GM21381 (cell line): ENCODE data around the gene RBP7.
"Not testable (repeated sequence)": the region's sequence is repeated elsewhere in the genome, so short reads cannot be mapped to it uniquely, and the experiment has no call there.

Source experiments
- ATAC-seq: cut with Tn5 transposase; IDR thresholded peaks from one replicate; pipeline ENCODE4 v1.9.1; 2021; ENCODE audit warnings: mild to moderate bottlenecking, moderate library complexity; ENCODE audit not compliant: unreplicated experiment

The RBP7 gene

DNA sequence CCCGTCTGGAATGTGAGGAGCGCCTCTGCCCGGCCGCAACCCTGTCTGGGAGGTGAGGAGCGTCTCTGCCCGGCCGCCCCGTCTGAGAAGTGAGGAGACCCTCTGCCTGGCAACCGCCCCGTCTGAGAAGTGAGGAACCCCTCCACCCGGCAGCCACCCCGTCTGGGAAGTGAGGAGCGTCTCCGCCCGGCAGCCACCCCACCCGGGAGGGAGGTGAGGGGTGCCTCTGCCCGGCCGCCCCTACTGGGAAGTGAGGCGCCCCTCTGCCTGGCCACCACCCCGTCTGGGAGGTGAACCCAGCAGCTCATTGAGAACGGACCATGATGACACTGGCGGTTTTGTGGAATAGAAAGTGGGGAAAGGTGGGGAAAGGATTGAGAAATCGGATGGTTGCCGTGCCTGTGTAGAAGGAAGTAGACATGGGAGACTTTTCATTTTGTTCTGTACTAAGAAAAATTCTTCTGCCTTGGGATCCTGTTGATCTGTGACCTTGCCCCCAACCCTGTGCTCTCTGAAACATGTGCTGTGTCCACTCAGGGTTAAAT lies 32.0 kb downstream of the RBP7 start:
- ATAC-seq, result not testable (repeated sequence)

DNA sequence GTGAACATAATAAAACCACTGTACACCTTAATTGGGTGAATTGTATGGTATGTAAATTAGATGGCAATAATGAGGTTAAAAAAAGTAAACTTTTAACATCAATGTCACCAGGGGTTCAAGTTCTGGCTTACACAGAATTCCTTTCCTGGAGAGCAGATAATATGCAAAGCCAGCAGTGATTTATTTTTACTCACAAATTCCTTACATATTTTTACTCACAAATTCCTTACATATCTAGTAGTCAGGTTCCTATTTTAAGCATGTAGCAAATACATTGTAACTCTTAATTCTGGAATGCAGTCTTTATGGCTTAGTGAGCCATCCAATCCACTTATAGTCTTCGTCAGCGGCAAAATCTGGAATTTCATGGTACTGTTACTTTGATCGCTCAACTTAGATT lies 34.4 kb downstream of the RBP7 start:
- ATAC-seq, result no peak

DNA sequence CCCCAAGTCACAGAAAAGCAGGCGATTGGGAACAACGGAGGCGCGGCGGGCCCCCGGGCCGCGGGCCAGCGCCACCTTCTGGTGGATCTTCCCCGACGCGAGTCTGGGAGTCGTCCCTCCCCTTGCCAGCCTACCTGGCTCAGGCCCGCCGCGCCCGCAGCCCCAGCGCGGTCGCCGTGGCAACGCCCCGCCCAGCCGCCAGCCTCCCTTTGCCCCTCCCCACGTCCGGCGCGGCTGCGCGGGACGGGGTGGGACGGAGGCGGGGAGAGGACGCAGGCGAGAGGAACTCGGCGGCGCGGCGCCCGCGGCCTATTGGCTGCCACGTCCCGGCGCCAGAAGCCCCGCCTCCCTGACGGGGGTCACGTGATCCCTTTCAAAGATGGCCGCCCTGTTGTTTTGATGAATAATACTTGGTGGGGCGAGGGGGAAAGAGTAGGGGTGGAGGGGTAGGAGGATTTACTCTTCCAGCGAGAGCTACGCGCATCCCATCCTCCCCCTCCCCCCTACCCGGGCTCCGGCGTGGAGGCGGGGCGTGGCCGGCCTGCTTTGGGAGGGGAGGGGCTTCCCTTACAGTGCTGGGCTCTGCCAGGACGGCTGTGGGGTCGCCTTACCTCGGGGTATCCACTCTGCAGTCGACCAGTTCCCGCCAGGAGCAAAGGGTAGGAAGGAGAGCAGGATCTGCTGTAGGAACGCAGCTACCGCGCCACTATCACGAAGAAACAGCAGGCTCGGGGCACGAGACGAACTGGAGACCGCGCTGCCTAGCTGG lies 35.7 kb downstream of the RBP7 start, which contains the start of gene UBE4B:
TSS of gene UBE4B (plus strand) at position 369 of the 769 bp plus-strand sequence. CDS start 713 bp downstream, outside the sequence.
- ATAC-seq, result peak; percentile 98

- peak; percentile 11 for ATAC-seq
Measured at GRCh38 chr1:10033359-10033845, 36.4 kb downstream of the RBP7 start.

- no peak for ATAC-seq
Measured at GRCh38 chr1:10042746-10043145, 45.7 kb downstream of the RBP7 start.

DNA sequence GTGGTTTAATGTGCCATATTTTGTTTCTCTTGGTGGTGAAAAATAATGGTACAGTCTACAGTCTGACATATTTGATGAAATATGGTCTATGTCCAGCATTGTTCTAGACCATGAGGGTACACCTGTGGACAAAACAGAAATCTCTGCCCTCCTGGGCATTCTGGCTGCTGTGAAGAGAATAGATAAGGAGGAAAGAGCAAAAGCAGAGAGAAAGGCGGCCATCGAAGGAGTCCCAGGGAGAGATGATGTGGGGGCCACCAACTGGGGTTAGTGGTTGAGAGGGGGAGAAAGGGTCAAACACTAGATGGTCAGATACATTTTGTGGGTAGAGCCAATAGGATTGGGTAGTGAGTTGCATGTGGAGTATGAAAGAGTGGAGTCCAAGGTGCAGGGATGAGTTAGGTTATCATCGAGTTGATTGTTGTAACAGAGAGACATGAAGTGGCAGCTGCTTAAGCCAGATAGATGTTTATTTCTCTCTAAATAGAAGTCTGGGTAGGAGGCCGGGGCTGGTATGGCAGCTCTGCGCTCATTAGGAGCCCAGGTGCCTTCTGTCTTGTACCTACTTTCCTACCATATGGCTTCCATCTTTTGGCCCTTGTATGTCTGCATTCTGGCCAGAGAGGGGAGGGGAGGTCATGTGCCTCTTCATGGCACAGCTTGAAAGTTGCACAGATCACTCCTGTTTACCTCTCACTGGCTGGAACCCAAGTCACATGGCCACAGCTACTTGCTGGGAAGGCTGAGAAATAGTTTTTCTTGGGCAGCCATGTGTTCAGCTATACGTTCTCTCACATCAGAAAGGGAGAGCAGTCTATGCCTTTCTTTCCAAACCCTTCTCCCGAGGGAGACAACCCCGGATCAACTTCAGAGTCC lies 48.7 kb downstream of the RBP7 start:
- no peak for ATAC-seq

- ATAC-seq, result no peak
Measured at GRCh38 chr1:10046356-10047085, 49.5 kb downstream of the RBP7 start.

DNA sequence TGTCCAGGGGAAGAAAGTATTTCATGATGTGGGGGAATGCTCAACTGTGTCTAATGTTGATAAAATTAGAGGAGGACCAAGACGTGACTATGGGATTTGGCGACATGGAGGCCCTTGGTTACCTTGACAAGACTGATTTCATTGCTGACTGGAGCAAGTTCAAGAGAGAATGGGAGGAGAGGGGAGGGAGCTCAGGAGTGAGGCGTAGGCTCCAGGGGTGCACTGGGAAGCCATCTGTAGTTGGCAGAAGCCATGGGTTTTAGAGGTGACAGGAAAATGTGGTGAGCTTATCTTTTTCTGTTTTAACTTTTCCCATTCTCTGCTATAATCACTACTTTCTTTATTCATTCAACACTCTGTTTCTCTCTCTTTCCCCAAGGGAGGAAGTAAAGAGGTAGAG lies 51.6 kb downstream of the RBP7 start:
- no peak for ATAC-seq

DNA sequence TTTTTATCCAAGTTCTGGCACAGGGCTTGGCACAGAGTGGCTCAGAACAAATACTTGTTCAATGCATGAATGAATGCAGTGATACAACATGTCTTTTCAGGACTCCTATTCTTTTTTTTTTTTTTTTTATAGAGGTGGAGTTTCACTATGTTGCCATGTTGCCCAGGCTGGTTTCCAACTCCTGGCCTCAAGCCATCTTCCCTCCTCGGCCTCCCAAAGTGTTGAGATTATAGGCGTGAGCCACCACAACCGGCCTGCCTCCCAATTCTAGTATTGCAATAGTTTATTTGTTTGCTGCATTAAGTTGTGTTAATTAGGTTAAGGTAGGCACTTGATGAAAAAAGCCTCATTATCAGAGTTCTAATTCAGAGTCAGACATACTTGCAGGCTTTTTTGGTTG lies 53.6 kb downstream of the RBP7 start:
- ATAC-seq, result no peak

DNA sequence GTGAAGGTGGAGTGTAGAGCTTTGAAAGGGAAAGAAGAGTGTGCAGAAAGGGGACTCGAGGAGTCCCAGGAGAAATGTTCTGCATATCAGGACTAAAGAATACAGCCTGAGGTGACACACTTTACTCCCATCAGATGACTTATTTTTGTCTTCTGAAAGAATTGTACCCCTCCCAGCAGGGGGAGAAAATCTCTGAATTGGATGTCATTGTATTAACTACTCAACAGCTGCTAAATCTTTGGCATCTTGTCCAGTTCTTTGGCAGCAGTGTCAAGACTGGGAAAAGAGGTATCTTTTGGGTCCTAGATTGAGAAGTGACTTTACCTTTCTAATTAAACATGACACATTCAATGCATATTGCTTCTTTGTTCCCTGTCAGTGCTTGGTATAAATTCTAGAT lies 54.6 kb downstream of the RBP7 start:
- ATAC-seq, result no peak

GRCh38 chr1:10052347-10052746 lies 55.3 kb downstream of the RBP7 start:
- ATAC-seq, result no peak

GRCh38 chr1:10054465-10054864 lies 57.4 kb downstream of the RBP7 start:
- no peak for ATAC-seq

GRCh38 chr1:10056599-10056987 lies 59.6 kb downstream of the RBP7 start:
- no peak for ATAC-seq

DNA sequence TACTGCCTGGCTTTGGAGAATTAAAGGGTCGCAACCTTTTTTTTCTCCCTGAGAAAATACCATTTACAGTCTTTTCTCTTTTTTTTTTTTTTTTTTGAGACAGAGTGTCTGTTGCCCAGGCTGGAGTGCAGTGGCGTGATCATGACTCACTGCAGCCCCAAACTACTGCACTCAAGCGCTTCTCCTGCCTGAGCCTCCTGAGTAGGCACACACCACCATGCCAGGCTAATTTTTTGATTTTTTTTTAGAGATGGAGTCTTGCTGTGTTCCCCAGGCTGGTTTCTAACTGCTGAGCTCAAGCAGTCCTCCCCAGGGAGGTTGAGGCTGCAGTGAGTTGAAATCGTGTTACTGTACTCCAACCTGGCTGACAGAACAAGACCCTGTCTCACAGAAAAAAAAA lies 60.3 kb downstream of the RBP7 start:
- ATAC-seq, result no peak

DNA sequence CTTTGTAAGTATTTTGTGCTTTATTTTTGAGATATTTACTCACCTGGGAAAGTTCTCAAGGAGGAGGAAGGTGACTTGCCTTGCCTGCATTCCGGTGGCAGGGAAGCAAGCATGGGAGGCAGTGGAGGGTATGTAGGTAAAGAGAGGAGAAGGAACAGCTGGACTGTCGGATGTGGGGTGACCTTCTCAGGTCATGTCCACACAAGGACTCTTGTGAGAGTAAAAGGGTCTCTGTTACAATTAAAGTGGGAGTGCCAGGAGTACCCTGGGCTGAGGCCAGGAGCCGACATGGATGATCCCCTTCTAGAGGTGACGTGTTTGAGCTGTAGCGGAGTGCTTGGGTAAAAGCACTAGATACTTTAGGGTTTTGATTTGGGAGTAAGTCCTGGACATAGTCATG lies 60.8 kb downstream of the RBP7 start:
- no peak for ATAC-seq

DNA sequence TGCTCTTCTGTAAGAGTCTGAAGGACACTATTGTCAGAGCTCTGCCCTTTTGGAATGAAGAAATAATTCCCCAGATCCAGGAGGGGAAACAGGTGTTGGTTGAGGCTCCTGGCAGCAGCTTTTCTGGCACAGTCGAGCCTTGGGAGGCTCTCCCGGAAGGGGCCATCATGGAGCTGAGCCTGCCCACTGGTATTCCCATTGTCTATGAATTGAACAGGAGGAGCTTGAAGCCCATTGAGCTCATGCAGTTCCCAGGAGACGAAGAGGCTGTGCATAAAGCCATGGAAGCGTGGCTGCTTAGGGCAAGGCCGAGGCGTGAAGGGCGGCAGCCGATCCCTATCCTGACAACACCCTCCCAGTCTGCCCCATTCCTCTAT lies 62.3 kb downstream of the RBP7 start:
- ATAC-seq, result no peak

DNA sequence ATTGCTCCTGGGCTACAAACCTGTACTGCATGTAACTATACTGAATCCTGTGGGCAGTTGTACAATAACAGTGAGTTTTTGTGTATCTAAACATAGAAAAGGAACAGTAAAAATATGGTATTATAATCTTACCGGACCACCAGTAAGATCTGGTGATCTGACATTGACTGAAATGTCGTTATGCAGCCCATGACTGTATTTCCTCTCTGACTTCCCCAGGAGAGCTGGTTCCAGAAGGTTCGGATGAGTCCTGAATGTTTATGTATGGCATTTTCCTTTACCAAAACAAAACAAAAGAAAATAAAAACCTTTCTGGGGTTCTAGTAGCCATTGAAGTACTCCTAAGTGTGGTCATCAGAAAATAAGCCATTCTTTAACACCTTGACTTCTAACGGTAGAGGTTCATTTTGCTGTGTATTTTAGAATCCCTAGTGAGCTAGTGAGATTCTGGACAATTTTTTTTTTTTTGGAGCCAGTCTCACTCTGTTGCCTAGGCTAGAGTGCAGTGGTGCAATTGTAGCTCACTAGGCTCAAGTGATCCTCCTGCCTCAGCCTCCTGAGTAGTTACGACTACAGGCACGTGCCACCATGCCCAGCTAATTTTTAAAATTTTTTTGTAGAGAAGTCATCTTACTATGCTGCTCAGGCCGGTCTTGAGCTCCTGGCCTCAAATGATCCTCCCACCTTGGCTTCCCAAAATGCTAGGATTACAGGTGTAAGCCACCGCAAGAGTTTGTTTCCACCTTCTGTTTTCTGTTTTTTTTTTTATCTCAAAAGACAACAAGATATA lies 63.5 kb downstream of the RBP7 start:
- ATAC-seq, result no peak

DNA sequence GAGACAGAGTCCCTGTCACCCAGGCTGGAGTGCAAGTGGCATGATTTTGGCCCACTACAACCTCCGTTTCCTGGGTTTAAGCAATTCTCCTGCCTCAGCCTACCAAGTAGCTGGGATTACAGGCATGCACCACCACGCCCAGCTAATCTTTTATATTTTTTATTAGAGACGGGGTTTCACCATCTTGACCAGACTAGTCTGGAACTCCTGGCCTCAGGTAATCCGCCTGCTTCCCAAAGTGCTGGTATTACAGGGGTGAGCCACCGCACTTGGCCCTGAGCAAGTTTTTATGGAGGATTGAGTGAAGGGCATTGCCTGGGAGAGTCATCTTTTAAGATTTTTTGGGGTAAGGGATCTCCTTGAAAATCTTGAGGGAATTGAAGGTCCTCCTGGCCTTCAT lies 64.2 kb downstream of the RBP7 start:
- no peak for ATAC-seq

GRCh38 chr1:10063878-10064277 lies 66.8 kb downstream of the RBP7 start:
- ATAC-seq, result no peak
